SK-N-SH (cell line): ENCODE results near the gene AGBL4. TPM values are rescaled to one million over a fixed set of nuclear protein-coding genes. Genes with fewer than 3 reads are reported as not detected.

ENCODE experiments used
- CTCF ChIA-PET: fragments of 300-600, 350-600 bp; formaldehyde crosslinking; extraction: SDS; loops from one replicate; lab custom pipeline; 2021; lab: Yijun Ruan, JAX
- POLR2A ChIA-PET: fragments of 350-600 bp; sonication (Branson Sonifier 250); formaldehyde crosslinking; extraction: SDS; loops from one replicate; lab custom pipeline; 2020; ENCODE audit warnings: antibody characterized with exemption, inconsistent platforms; lab: Yijun Ruan, JAX
- DNase-seq: peaks from one replicate; pipeline ENCODE4 v3.0.0; 2012
- H2AFZ ChIP-seq: fragments of 200-600 bp; sonication (generic); 2 replicates; pipeline ENCODE4 v1.8.1; 2016; ENCODE audit warnings: antibody characterized with exemption, mild to moderate bottlenecking, low read depth
- H3F3A ChIP-seq: fragments of 200-600 bp; sonication (generic); replicated peaks from 2 replicates; pipeline ENCODE3; 2016; ENCODE audit warnings: antibody characterized with exemption, mild to moderate bottlenecking; ENCODE audit not compliant: insufficient read depth
- H3K27ac ChIP-seq, 2 experiments: fragments of 200-500 bp in 1 of 2; fragments of 200-600 bp in 1 of 2; sonication (Bioruptor generic) in 1 of 2; sonication (generic), shearing (Covaris generic) in 1 of 2; 2 replicates each; pipeline versions ENCODE4 v1.5.1 to v1.6.1; 2014 to 2016; ENCODE audit warnings: low read depth in 2 of 2, inconsistent platforms in 1 of 2, low read length in 1 of 2, mild to moderate bottlenecking in 1 of 2, mixed read lengths in 1 of 2
- H3K27me3 ChIP-seq: fragments of 200-600 bp; sonication (generic), shearing (Covaris generic); 2 replicates; pipeline ENCODE4 v1.6.1; 2016; ENCODE audit warnings: mixed run types; ENCODE audit not compliant: insufficient read depth
- H3K36me3 ChIP-seq, 2 experiments: fragments of 200-500 bp in 1 of 2; fragments of 200-600 bp in 1 of 2; sonication (Bioruptor generic) in 1 of 2; sonication (generic) in 1 of 2; replicated peaks in 1 of 2; 2 replicates each; pipeline versions ENCODE3 to v1.5.1; 2014 to 2016; ENCODE audit warnings: low read length in 1 of 2, mild to moderate bottlenecking in 1 of 2; ENCODE audit not compliant: insufficient read depth in 2 of 2, control insufficient read depth in 1 of 2
- H3K4me1 ChIP-seq, 2 experiments: fragments of 200-500 bp in 1 of 2; fragments of 200-600 bp in 1 of 2; sonication (Bioruptor generic) in 1 of 2; sonication (generic), shearing (Covaris generic) in 1 of 2; 2 replicates each; pipeline versions ENCODE4 v1.5.1 to v1.6.1; 2014 to 2016; ENCODE audit warnings: low read depth in 1 of 2, low read length in 1 of 2, mixed run types in 1 of 2; ENCODE audit not compliant: insufficient read depth in 2 of 2, control insufficient read depth in 1 of 2
- H3K4me2 ChIP-seq: fragments of 200-600 bp; sonication (generic), shearing (Covaris generic); 2 replicates; pipeline ENCODE4 v1.6.1; 2017; ENCODE audit warnings: mixed run types
- H3K4me3 ChIP-seq, 2 experiments: fragments of 200-500 bp in 1 of 2; fragments of 200-600 bp in 1 of 2; sonication (Bioruptor generic) in 1 of 2; sonication (generic), shearing (Covaris generic) in 1 of 2; 2 replicates each; pipeline versions ENCODE4 v1.5.1 to v1.8.1; 2014 to 2016; ENCODE audit warnings: low read depth in 2 of 2, inconsistent platforms in 1 of 2, low read length in 1 of 2, mild to moderate bottlenecking in 1 of 2, mixed read lengths in 1 of 2, moderate library complexity in 1 of 2
- H3K79me2 ChIP-seq: fragments of 200-600 bp; sonication (generic); 2 replicates; pipeline ENCODE4 v1.8.1; 2017; ENCODE audit warnings: mild to moderate bottlenecking; ENCODE audit not compliant: insufficient read depth
- H3K9ac ChIP-seq: fragments of 200-600 bp; sonication (generic); 2 replicates; pipeline ENCODE4 v1.6.1; 2017; ENCODE audit warnings: mixed run types
- H3K9me2 ChIP-seq: fragments of 200-600 bp; sonication (generic); 2 replicates; pipeline ENCODE4 v1.6.1; 2017; ENCODE audit warnings: mixed run types
- H3K9me3 ChIP-seq: fragments of 200-600 bp; sonication (generic); 2 replicates; pipeline ENCODE4 v1.6.1; 2017; ENCODE audit warnings: mixed run types, mild to moderate bottlenecking, moderate library complexity
- H4K20me1 ChIP-seq: fragments of 200-600 bp; sonication (generic); 2 replicates; pipeline ENCODE4 v1.6.1; 2017; ENCODE audit warnings: mild to moderate bottlenecking, mixed run types; ENCODE audit not compliant: insufficient read depth
- ELF1 ChIP-seq: IDR thresholded peaks from 2 replicates; pipeline ENCODE4 v1.4.0; 2012
- EP300 ChIP-seq, 2 experiments: IDR thresholded peaks; 2 replicates each; pipeline versions ENCODE4 v1.4.0 to v1.6.1; 2012; ENCODE audit warnings: borderline replicate concordance in 1 of 2, low read depth in 1 of 2, low read length in 1 of 2
- EZH2phosphoT487 ChIP-seq: fragments of 200-600 bp; sonication (generic); IDR thresholded peaks from 2 replicates; pipeline ENCODE4 v1.6.1; 2017; ENCODE audit warnings: low read depth, mixed run types, mild to moderate bottlenecking, antibody characterized with exemption, moderate library complexity, borderline replicate concordance
- FOXJ3 ChIP-seq: sonication (generic); formaldehyde crosslinking; IDR thresholded peaks from 2 replicates; pipeline ENCODE4 v1.5.1; 2020; ENCODE audit warnings: mild to moderate bottlenecking, missing genetic modification reagents
- MEF2A ChIP-seq: IDR thresholded peaks from 2 replicates; pipeline ENCODE4 v1.4.0; 2012; ENCODE audit warnings: low read depth, borderline replicate concordance
- RAD21 ChIP-seq: IDR thresholded peaks from 2 replicates; pipeline ENCODE4 v1.6.1; 2012; ENCODE audit warnings: mild to moderate bottlenecking, low read length
- TAF1 ChIP-seq: IDR thresholded peaks from 2 replicates; pipeline ENCODE4 v1.6.1; 2012; ENCODE audit warnings: low read depth, mild to moderate bottlenecking, low read length, moderate library complexity, borderline replicate concordance
- TEAD4 ChIP-seq: IDR thresholded peaks from 2 replicates; pipeline ENCODE4 v1.4.0; 2012; ENCODE audit warnings: mild to moderate bottlenecking, borderline replicate concordance; ENCODE audit not compliant: insufficient read depth
- YY1 ChIP-seq: IDR thresholded peaks from 2 replicates; pipeline ENCODE4 v1.4.0; 2012; ENCODE audit warnings: low read depth, mild to moderate bottlenecking
- WGBS: methylation state at CpG from one replicate; pipeline ENCODE4 v1.1.6; 2017; ENCODE audit warnings: low lambda C conversion rate; 5-methylcytosine and 5-hydroxymethylcytosine counted together
- polyA plus RNA-seq, 3 experiments: library from polyadenylated mRNA; depleted of rRNA; stranded (reverse); fragments of >200 nt; gene quantifications; 2 replicates each; pipeline ENCODE4 v1.2.3, GENCODE V29; 2012
- TF ChIP-seq, protein P1 (sequence below): IDR thresholded peaks from 2 replicates; pipeline ENCODE4 v1.4.0; 2012; ENCODE audit warnings: low read depth
- TF ChIP-seq, protein P2 (sequence below): IDR thresholded peaks from 2 replicates; pipeline ENCODE4 v1.6.1; 2012; ENCODE audit warnings: mild to moderate bottlenecking, low read depth, low read length, moderate library complexity
- TF ChIP-seq, protein P3 (sequence below): fragments of 150-350 bp; IDR thresholded peaks from 2 replicates; pipeline ENCODE4 v1.6.1; 2017; ENCODE audit warnings: antibody characterized with exemption, low read length, low read depth, borderline replicate concordance
- TF ChIP-seq, protein P4 (sequence below): IDR thresholded peaks from 2 replicates; pipeline ENCODE4 v1.4.0; 2012; ENCODE audit warnings: low read depth, borderline replicate concordance

The AGBL4 gene
- polyA plus RNA-seq, 1 of the 3 experiments (the other 2 are of a cell fraction) = 0.07 TPM

DNA sequence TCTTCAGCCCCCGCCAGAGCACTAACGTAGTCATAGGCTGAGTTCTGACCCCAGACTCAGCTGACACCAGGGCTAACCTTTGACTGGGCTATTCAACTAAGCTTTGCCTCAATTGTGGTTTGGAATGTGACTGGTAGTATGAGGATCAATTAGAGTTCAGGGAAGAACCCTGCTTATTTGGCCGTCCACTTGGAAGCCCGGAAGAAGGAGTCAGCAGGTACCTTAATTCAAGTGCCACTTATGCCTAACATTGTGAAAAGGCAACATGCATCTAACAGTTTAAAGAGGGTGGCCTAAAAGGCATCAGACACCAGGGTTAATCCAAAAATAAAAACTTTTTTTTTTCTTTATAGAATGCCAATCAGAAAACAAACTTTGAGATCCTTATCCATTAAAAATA is 1339.4 kb downstream of the AGBL4 start:
- Histone ChIP-seq H2AFZ (no peak overlapping the region), H3K27me3 (no peaks in the 10 kb centered on the region), H3K9me2 (no peaks in the 10 kb centered on the region), H3K9ac (no peak overlapping the region), H3K4me3 (no peak overlapping the region), H4K20me1 (no peaks in the 10 kb centered on the region), H3F3A (no peaks in the 10 kb centered on the region), H3K79me2 (no peaks in the 10 kb centered on the region)
- CTCF ChIA-PET = interaction anchor here (5.7 kb wide), 1 partner anchor 12 kb away, joined by 34 read pairs; no protein-coding TSS in a partner anchor
- TF ChIP-seq TEAD4 (no peak), FOXJ3 (CRISPR knock-in tag) (no peak), MEF2A (no peak), EP300 (IDR thresholded peaks at IDR 0.05; ENCODE audit: borderline replicate concordance in 1 of 2, low read depth in 1 of 2, low read length in 1 of 2) (no peak), RAD21 (no peak), ELF1 (no peak), TAF1 (no peak), EZH2phosphoT487 (no peak), YY1 (no peak)
- TF ChIP-seq, protein P1, sequence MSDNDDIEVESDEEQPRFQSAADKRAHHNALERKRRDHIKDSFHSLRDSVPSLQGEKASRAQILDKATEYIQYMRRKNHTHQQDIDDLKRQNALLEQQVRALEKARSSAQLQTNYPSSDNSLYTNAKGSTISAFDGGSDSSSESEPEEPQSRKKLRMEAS = no peak
- TF ChIP-seq, protein P2, sequence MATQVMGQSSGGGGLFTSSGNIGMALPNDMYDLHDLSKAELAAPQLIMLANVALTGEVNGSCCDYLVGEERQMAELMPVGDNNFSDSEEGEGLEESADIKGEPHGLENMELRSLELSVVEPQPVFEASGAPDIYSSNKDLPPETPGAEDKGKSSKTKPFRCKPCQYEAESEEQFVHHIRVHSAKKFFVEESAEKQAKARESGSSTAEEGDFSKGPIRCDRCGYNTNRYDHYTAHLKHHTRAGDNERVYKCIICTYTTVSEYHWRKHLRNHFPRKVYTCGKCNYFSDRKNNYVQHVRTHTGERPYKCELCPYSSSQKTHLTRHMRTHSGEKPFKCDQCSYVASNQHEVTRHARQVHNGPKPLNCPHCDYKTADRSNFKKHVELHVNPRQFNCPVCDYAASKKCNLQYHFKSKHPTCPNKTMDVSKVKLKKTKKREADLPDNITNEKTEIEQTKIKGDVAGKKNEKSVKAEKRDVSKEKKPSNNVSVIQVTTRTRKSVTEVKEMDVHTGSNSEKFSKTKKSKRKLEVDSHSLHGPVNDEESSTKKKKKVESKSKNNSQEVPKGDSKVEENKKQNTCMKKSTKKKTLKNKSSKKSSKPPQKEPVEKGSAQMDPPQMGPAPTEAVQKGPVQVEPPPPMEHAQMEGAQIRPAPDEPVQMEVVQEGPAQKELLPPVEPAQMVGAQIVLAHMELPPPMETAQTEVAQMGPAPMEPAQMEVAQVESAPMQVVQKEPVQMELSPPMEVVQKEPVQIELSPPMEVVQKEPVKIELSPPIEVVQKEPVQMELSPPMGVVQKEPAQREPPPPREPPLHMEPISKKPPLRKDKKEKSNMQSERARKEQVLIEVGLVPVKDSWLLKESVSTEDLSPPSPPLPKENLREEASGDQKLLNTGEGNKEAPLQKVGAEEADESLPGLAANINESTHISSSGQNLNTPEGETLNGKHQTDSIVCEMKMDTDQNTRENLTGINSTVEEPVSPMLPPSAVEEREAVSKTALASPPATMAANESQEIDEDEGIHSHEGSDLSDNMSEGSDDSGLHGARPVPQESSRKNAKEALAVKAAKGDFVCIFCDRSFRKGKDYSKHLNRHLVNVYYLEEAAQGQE = no peak
- TF ChIP-seq, protein P3, sequence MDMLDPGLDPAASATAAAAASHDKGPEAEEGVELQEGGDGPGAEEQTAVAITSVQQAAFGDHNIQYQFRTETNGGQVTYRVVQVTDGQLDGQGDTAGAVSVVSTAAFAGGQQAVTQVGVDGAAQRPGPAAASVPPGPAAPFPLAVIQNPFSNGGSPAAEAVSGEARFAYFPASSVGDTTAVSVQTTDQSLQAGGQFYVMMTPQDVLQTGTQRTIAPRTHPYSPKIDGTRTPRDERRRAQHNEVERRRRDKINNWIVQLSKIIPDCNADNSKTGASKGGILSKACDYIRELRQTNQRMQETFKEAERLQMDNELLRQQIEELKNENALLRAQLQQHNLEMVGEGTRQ = no peak
- TF ChIP-seq, protein P4, sequence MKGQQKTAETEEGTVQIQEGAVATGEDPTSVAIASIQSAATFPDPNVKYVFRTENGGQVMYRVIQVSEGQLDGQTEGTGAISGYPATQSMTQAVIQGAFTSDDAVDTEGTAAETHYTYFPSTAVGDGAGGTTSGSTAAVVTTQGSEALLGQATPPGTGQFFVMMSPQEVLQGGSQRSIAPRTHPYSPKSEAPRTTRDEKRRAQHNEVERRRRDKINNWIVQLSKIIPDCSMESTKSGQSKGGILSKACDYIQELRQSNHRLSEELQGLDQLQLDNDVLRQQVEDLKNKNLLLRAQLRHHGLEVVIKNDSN = no peak
- TF ChIP-seq, all 33 proteins: peak for 0
- no peak for DNase-seq
- no peaks in the 10 kb centered on the region for H3K36me3 ChIP-seq
- WGBS = 93% methylated on average over 4 of the region's 4 CpGs
- peaks cover 0 to 2% of the 10 kb centered on the region in 2 experiments; a peak in 1 of 4 replicates for H3K4me1 ChIP-seq
- H3K9me3 ChIP-seq = no peaks in the 10 kb centered on the region
- POLR2A ChIA-PET = no interaction called here
- H3K4me2 ChIP-seq = no peak overlapping the region
- H3K27ac ChIP-seq = no peak overlapping the region
